HFFc6 (cell line): Measurements from ENCODE around the gene MNX1. TPM values are rescaled to one million over a fixed set of nuclear protein-coding genes. Genes with fewer than 3 reads are reported as not detected.
A peak's percentile ranks its signal among the peaks of the same experiment; 100 is the strongest.

ENCODE experiments used
- DNase-seq: peaks from one replicate; pipeline ENCODE4 v3.0.0-alpha.2; 2018
- H3K27ac Mint-ChIP-seq: 2 replicates; pipeline ENCODE4 v1.8.0; 2020; ENCODE audit warnings: mild to moderate bottlenecking, mixed read lengths
- H3K27me3 Mint-ChIP-seq: 2 replicates; pipeline ENCODE4 v1.8.0; 2021; ENCODE audit warnings: mild to moderate bottlenecking, moderate library complexity, mixed read lengths; ENCODE audit not compliant: insufficient read depth
- H3K36me3 Mint-ChIP-seq: 2 replicates; pipeline ENCODE4 v1.8.0; 2021; ENCODE audit warnings: low read depth, mixed read lengths
- H3K4me1 Mint-ChIP-seq: 2 replicates; pipeline ENCODE4 v1.8.0; 2020; ENCODE audit warnings: low read depth, mixed read lengths
- H3K4me3 Mint-ChIP-seq: 2 replicates; pipeline ENCODE4 v1.8.0; 2020; ENCODE audit warnings: mild to moderate bottlenecking, moderate library complexity, mixed read lengths
- H3K9me3 Mint-ChIP-seq: 2 replicates; pipeline ENCODE4 v1.8.0; 2020; ENCODE audit warnings: mild to moderate bottlenecking, mixed read lengths
- total RNA-seq, 6 experiments: library from RNA; stranded (reverse); fragmentation: NEBNext Ultra II Directional; extraction: Animal tissue kit (Norgen Biotek cat#: 25700); gene quantifications; 2 replicates in 1 of 6; 3 replicates in 5 of 6; pipeline ENCODE4 v1.2.3, GENCODE V29; 2021
- TF ChIP-seq, protein P1 (sequence below): fragments of 200-600 bp; sonication (generic); IDR thresholded peaks from 2 replicates; pipeline ENCODE4 v1.5.0; 2021; ENCODE audit warnings: antibody characterized with exemption, mild to moderate bottlenecking

Gene MNX1
- total RNA-seq, 6 experiments from 2014 or later, result not detected

DNA sequence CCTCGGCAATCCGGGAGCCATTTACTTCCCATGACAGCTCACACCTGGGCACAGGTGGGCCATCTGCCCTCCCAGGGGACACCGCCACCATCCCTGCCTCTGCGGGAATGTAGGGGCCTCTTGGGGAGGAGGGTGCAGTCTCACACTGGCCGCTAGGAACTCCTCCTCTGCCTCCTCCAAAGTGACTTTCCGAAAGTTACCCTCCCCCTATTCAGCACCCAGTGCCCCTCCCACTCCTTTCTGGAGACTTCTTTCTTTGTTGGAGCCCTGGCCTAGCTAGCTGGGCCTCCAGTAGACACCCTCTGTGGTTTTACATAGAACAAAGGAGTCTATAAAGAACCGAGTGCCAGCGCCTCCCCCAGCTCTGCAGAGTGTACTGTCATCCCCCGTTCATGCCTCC lies 45.8 kb upstream of the MNX1 start:
- DNase-seq, result no peak
- Mint-ChIP-seq H3K4me1 (no peaks in the 10 kb centered on the region), H3K27ac (no peak overlapping the region), H3K36me3 (no peaks in the 10 kb centered on the region), H3K27me3 (peaks cover 28% of the 10 kb centered on the region), H3K4me3 (no peak overlapping the region), H3K9me3 (peaks cover 9% of the 10 kb centered on the region; the same call in 1 of the 2 replicates)
- TF ChIP-seq, protein P1, sequence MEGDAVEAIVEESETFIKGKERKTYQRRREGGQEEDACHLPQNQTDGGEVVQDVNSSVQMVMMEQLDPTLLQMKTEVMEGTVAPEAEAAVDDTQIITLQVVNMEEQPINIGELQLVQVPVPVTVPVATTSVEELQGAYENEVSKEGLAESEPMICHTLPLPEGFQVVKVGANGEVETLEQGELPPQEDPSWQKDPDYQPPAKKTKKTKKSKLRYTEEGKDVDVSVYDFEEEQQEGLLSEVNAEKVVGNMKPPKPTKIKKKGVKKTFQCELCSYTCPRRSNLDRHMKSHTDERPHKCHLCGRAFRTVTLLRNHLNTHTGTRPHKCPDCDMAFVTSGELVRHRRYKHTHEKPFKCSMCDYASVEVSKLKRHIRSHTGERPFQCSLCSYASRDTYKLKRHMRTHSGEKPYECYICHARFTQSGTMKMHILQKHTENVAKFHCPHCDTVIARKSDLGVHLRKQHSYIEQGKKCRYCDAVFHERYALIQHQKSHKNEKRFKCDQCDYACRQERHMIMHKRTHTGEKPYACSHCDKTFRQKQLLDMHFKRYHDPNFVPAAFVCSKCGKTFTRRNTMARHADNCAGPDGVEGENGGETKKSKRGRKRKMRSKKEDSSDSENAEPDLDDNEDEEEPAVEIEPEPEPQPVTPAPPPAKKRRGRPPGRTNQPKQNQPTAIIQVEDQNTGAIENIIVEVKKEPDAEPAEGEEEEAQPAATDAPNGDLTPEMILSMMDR, result no peak

DNA sequence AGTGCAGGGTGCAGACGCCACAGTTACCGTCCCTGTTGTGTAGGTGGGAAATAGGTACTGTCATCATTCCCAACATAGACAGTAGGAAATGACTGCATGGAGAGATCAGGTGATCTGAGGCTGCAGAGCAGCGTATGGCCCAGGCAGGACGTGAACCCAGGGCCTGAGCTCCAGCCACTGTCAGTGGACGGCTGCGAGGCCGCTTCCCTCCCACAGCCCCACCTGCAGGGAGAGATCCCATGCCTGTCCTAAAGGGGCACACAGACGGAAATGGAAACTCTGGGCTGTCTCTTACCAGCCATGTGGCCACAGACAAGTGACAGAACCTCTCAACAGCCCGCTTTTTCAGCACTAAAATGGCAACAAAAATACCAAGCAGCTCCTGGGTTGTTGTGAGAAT lies 44.5 kb upstream of the MNX1 start:
- Mint-ChIP-seq H3K27me3 (peaks cover 37% of the 10 kb centered on the region), H3K4me3 (no peak overlapping the region), H3K9me3 (peaks cover 9% of the 10 kb centered on the region; the same call in 1 of the 2 replicates), H3K27ac (no peak overlapping the region), H3K36me3 (no peaks in the 10 kb centered on the region), H3K4me1 (no peaks in the 10 kb centered on the region)
- DNase-seq, result no peak
- TF ChIP-seq, protein P1, result no peak

DNA sequence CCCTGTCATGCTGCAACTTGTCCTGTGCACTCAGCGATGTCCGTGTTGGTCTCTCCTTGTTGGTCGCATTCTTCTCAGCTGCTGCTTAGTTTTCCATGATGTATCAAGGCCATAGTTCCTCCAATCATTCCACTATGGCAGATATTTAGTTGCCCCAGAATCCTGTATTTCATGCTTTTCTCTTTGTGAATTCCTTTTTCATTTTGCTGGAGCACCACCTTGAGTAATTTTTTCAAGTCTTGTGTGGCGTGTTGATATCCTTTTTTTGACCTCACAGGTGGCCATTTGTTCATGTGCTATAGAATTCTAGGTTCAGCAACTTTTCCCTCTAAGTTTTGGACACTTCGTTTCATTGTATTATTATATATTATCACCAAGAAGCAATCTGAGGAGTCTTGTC lies 42.7 kb upstream of the MNX1 start:
- Mint-ChIP-seq H3K27ac (no peak overlapping the region), H3K9me3 (peaks cover 9% of the 10 kb centered on the region; the same call in 1 of the 2 replicates), H3K4me1 (peaks cover 12% of the 10 kb centered on the region), H3K27me3 (peaks cover 27% of the 10 kb centered on the region), H3K4me3 (no peak overlapping the region), H3K36me3 (no peaks in the 10 kb centered on the region)
- no peak for DNase-seq
- TF ChIP-seq, protein P1, result no peak

DNA sequence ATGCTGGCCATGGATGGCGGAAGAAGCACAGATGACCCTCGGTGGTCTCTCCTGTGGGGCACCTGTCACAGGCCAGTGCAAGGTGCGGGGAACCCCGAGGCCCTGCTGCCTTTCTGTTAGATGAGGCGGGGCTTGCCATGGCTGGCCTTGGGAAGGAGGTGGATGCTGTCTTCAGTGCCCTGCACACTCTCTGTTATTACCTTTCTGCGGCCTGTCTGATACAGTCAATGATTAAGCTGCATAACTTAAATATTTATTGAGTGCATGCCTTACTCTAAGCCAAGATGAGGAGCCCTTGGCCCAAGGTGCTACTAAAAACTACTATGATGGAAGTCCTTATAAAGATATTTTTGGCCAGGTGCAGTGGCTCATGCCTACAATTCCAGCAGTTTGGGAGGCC lies 36.7 kb upstream of the MNX1 start:
- Mint-ChIP-seq H3K27me3 (peaks cover 15% of the 10 kb centered on the region), H3K27ac (peak overlapping the region; percentile 16; the same call in 1 of the 2 replicates), H3K4me3 (no peak overlapping the region), H3K9me3 (no peaks in the 10 kb centered on the region), H3K4me1 (peaks cover 41% of the 10 kb centered on the region), H3K36me3 (no peaks in the 10 kb centered on the region)
- no peak for DNase-seq
- TF ChIP-seq, protein P1, result no peak

DNA sequence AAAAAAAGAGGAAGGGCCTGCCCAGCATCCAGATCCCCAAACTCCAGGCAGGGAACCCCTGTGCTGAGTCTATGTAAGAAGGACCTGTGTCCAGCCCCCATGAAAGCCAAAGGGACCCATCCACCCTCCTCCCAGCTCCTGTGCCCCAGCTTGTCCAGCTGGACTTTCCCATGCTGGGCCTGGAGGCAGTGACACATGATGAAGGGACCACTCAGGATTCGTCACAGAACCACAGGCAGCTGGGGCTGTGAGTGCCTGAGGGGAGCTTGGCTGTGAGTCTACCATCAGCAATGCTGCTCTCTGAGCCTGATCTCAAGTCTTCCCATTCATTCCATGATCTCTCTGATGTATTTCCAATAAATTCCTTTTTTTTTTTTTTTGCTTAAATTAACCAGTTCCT lies 36.2 kb upstream of the MNX1 start:
- peak overlapping the region; percentile 16; the same call in 1 of the 2 replicates for H3K27ac Mint-ChIP-seq
- no peak overlapping the region for H3K4me3 Mint-ChIP-seq
- peak; percentile 96 for DNase-seq
- TF ChIP-seq, protein P1, result no peak
- H3K4me1 Mint-ChIP-seq, result peaks cover 41% of the 10 kb centered on the region
- H3K36me3 Mint-ChIP-seq, result no peaks in the 10 kb centered on the region
- H3K27me3 Mint-ChIP-seq, result peaks cover 15% of the 10 kb centered on the region
- no peaks in the 10 kb centered on the region for H3K9me3 Mint-ChIP-seq
